GM12875 (cell line): Measurements from ENCODE around the gene DUSP10.

Experiments used
- H3K4me3 ChIP-seq: one replicate; pipeline ENCODE4 v1.5.1; 2011; ENCODE audit warnings: low read depth, low read length, control low read depth
- CTCF ChIP-seq: IDR thresholded peaks from 2 replicates; pipeline ENCODE4 v1.5.1; 2011; ENCODE audit warnings: low read depth, mild to moderate bottlenecking, control low read depth, inconsistent platforms, low read length, moderate library complexity, borderline replicate concordance; ENCODE audit not compliant: insufficient read depth

DUSP10 gene

DNA sequence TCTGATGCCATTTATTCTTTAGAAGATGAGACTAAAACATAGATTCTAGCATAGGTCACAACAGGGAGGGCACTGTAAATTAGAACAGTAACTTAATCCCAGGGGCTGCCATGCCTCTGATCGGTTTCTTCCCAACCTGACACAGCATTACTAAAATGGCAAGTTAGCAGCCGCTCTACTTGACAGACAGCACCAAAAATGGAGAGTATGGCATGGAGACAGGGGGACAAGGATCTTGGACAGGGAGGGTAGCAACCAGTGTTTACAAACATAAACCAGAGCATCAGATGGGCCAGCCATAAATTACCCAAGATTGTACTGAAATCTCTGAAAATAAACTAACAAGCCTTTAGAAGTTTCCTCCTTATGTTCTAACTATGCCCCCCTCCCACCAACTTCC is 5.9 kb downstream of the DUSP10 start:
- H3K4me3 ChIP-seq: no peak overlapping the region
- no peak for TF ChIP-seq CTCF

- TF ChIP-seq CTCF: no peak
- no peak overlapping the region for H3K4me3 ChIP-seq
Observed at GRCh38 chr1:221734187-221734586, 7.7 kb downstream of the DUSP10 start.

- H3K4me3 ChIP-seq: no peak overlapping the region
- TF ChIP-seq CTCF: no peak
Observed at GRCh38 chr1:221732052-221732451, 9.8 kb downstream of the DUSP10 start.

- TF ChIP-seq CTCF: no peak
- H3K4me3 ChIP-seq: no peak overlapping the region
Observed at GRCh38 chr1:221729771-221730330, 12.0 kb downstream of the DUSP10 start.

DNA sequence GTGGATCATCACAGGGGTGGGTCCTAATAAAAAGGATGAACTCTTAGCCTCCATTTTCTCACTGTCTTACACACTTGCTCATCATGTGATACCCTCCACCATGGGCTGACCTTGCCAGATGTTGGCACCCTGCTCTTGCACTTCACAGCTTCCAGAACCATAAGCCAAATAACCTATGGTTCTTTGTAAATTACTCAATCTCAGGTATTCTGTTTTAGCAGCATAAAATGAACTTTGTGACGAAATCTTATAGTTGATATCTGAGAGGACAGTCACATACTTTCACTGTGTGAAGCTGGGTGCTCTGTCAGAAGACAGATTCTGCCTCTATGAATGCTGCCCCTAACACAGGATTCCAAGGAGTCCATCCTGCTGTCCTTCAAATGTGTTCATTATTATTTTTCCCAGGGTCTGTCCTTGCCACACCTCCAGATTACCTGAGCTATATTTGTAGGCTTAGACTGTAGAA is 13.8 kb downstream of the DUSP10 start:
- no peak overlapping the region for H3K4me3 ChIP-seq
- TF ChIP-seq CTCF: no peak

DNA sequence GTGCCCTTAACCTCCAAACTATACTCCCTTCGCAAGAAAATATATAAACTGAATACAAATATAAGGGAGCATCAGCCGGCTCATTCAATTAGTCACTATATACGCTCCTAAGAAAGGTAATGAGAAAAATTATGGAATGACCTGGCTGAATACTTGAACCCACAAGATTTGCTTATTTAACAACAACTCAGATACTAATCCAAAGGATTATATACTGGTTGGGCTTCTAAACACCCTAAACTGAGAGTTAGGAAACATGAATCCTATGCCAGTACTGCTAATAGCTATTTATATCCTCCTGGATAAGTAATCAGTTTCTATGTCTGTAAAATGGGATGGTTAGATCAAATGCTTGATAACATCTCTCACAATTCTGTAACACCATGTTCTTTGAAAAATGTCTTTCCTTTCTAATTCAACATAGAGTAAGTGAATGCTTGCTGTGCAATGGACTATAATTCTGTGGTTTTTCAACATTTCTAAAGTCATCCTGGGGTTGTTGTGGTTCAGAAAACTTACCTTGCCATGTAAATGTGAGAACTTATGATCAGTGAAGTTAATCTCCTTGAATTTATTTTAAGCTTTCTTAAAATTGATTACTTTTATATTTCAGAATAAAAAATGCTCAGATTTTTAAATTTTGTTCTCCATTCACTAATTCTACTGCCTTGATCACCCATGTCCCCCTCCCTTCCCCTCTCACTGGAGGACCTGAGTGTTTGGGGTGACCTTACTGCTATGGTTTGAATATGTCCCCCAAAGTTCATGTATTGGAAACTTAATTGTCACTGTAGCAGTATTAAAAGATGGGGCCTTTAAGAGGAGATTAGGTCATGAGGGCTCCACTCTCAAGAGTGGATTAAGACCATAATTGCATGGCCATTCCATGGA is 14.5 kb downstream of the DUSP10 start:
- H3K4me3 ChIP-seq: no peak overlapping the region
- no peak for TF ChIP-seq CTCF
